OCI-LY7 (cell line): ENCODE results near the gene FAM89B.

Experiments used
- EZH2phosphoT487 ChIP-seq: fragments of 200-600 bp; sonication (generic); IDR thresholded peaks from 2 replicates; pipeline ENCODE4 v1.6.1; 2018; ENCODE audit warnings: low read depth, borderline replicate concordance, mild to moderate bottlenecking, mixed run types, antibody characterized with exemption, low read length, moderate library complexity, mixed read lengths
- TF ChIP-seq, protein P1 (sequence below): fragments of 200-600 bp; sonication (generic); conservative IDR thresholded peaks from 2 replicates; pipeline ENCODE4 v1.5.1; 2014; ENCODE audit warnings: mild to moderate bottlenecking, antibody characterized with exemption, low read length, moderate library complexity, mixed read lengths

- TF ChIP-seq, protein P1, sequence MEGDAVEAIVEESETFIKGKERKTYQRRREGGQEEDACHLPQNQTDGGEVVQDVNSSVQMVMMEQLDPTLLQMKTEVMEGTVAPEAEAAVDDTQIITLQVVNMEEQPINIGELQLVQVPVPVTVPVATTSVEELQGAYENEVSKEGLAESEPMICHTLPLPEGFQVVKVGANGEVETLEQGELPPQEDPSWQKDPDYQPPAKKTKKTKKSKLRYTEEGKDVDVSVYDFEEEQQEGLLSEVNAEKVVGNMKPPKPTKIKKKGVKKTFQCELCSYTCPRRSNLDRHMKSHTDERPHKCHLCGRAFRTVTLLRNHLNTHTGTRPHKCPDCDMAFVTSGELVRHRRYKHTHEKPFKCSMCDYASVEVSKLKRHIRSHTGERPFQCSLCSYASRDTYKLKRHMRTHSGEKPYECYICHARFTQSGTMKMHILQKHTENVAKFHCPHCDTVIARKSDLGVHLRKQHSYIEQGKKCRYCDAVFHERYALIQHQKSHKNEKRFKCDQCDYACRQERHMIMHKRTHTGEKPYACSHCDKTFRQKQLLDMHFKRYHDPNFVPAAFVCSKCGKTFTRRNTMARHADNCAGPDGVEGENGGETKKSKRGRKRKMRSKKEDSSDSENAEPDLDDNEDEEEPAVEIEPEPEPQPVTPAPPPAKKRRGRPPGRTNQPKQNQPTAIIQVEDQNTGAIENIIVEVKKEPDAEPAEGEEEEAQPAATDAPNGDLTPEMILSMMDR, result peak; percentile 76
- TF ChIP-seq EZH2phosphoT487, result no peak
These were observed 42.2 kb upstream of the FAM89B start for GRCh38 chr11:65530157-65530496.
